H9 (cell line): Measurements from ENCODE around the gene HUS1. TPM values are rescaled to one million over a fixed set of nuclear protein-coding genes. Genes with fewer than 3 reads are reported as not detected.

Source experiments
- DNase-seq: peaks from one replicate; pipeline ENCODE4 v3.0.0-alpha.2; 2017
- H2AFZ ChIP-seq: one replicate; pipeline ENCODE4 v1.6.1; 2013; ENCODE audit warnings: mild to moderate bottlenecking, low read length, control low read depth, moderate library complexity
- H2AK5ac ChIP-seq: 2 replicates; pipeline ENCODE4 v1.6.1; 2013; ENCODE audit warnings: low read length, control low read depth, mixed read lengths; ENCODE audit not compliant: insufficient read length
- H2BK120ac ChIP-seq: one replicate; pipeline ENCODE4 v1.6.1; 2013; ENCODE audit warnings: low read depth, mild to moderate bottlenecking, low read length, control low read depth, inconsistent platforms; ENCODE audit not compliant: poor library complexity, severe bottlenecking
- H2BK12ac ChIP-seq: 2 replicates; pipeline ENCODE4 v1.6.1; 2013; ENCODE audit warnings: low read length, control low read depth, mixed read lengths, low read depth; ENCODE audit not compliant: insufficient read length
- H2BK15ac ChIP-seq: 2 replicates; pipeline ENCODE4 v1.6.1; 2013; ENCODE audit warnings: low read depth, low read length, control low read depth
- H2BK20ac ChIP-seq: one replicate; pipeline ENCODE4 v1.6.1; 2013; ENCODE audit warnings: low read depth, mild to moderate bottlenecking, low read length, control low read depth, inconsistent platforms; ENCODE audit not compliant: poor library complexity, severe bottlenecking
- H2BK5ac ChIP-seq: 2 replicates; pipeline ENCODE4 v1.6.1; 2013; ENCODE audit warnings: low read length, control low read depth, mixed read lengths; ENCODE audit not compliant: insufficient read length
- H3K14ac ChIP-seq: 2 replicates; pipeline ENCODE4 v1.6.1; 2013; ENCODE audit warnings: low read length, control low read depth; ENCODE audit not compliant: insufficient read depth
- H3K18ac ChIP-seq: 2 replicates; pipeline ENCODE4 v1.6.1; 2013; ENCODE audit warnings: low read depth, mild to moderate bottlenecking, mixed read lengths, low read length, control low read depth; ENCODE audit not compliant: insufficient read length
- H3K23ac ChIP-seq: 2 replicates; pipeline ENCODE4 v1.6.1; 2013; ENCODE audit warnings: low read length, control low read depth, mixed read lengths, low read depth; ENCODE audit not compliant: insufficient read length
- H3K23me2 ChIP-seq: 2 replicates; pipeline ENCODE4 v1.6.1; 2013; ENCODE audit warnings: low read depth, mild to moderate bottlenecking, mixed read lengths, low read length, control low read depth; ENCODE audit not compliant: insufficient read length, poor library complexity, severe bottlenecking
- H3K27ac ChIP-seq: 2 replicates; pipeline ENCODE4 v1.5.1; 2013; ENCODE audit warnings: low read length, control low read depth, mixed read lengths, low read depth; ENCODE audit not compliant: insufficient read length
- H3K27me3 ChIP-seq: 2 replicates; pipeline ENCODE4 v1.6.1; 2013; ENCODE audit warnings: low read length, control low read depth, inconsistent platforms; ENCODE audit not compliant: insufficient read depth
- H3K4ac ChIP-seq: 2 replicates; pipeline ENCODE4 v1.6.1; 2013; ENCODE audit warnings: low read depth, mild to moderate bottlenecking, control low read depth, inconsistent platforms, low read length, moderate library complexity
- H3K4me1 ChIP-seq: 2 replicates; pipeline ENCODE4 v1.6.1; 2013; ENCODE audit warnings: low read length, control low read depth, inconsistent platforms; ENCODE audit not compliant: insufficient read depth
- H3K4me2 ChIP-seq: 2 replicates; pipeline ENCODE4 v1.6.1; 2013; ENCODE audit warnings: low read length, control low read depth, mixed read lengths; ENCODE audit not compliant: insufficient read length, insufficient read depth
- H3K56ac ChIP-seq: 2 replicates; pipeline ENCODE4 v1.6.1; 2013; ENCODE audit warnings: low read depth, mild to moderate bottlenecking, mixed read lengths, low read length, control low read depth; ENCODE audit not compliant: insufficient read length
- H3K79me1 ChIP-seq: 2 replicates; pipeline ENCODE4 v1.6.1; 2013; ENCODE audit warnings: low read depth, mild to moderate bottlenecking, moderate library complexity, low read length, control low read depth, inconsistent platforms; ENCODE audit not compliant: insufficient read depth, poor library complexity, severe bottlenecking
- H3K79me2 ChIP-seq: 2 replicates; pipeline ENCODE4 v1.6.1; 2013; ENCODE audit warnings: low read length, control low read depth, inconsistent platforms; ENCODE audit not compliant: insufficient read depth
- H3K9ac ChIP-seq: 2 replicates; pipeline ENCODE4 v1.6.1; 2013; ENCODE audit warnings: low read length, control low read depth, mixed read lengths; ENCODE audit not compliant: insufficient read length; ENCODE audit errors: extremely low read depth
- H3K9me3 ChIP-seq: one replicate; pipeline ENCODE4 v1.6.1; 2013; ENCODE audit warnings: low read depth, low read length, inconsistent platforms; ENCODE audit not compliant: control insufficient read depth
- H3T11ph ChIP-seq: one replicate; pipeline ENCODE4 v1.6.1; 2013; ENCODE audit warnings: mild to moderate bottlenecking, low read length, control low read depth, inconsistent platforms
- H4K20me1 ChIP-seq: one replicate; pipeline ENCODE4 v1.6.1; 2013; ENCODE audit not compliant: control insufficient read depth, insufficient read length, insufficient read depth
- H4K5ac ChIP-seq: 2 replicates; pipeline ENCODE4 v1.6.1; 2013; ENCODE audit warnings: low read depth, mild to moderate bottlenecking, mixed read lengths, low read length, control low read depth; ENCODE audit not compliant: insufficient read length
- H4K8ac ChIP-seq: replicated peaks from 2 replicates; pipeline ENCODE4 v1.6.1; 2013; ENCODE audit warnings: low read length, control low read depth, mixed read lengths, low read depth; ENCODE audit not compliant: insufficient read length
- H4K91ac ChIP-seq: 2 replicates; pipeline ENCODE4 v1.6.1; 2013; ENCODE audit warnings: low read depth, mild to moderate bottlenecking, moderate library complexity, mixed read lengths, low read length, control low read depth; ENCODE audit not compliant: insufficient read length
- H3K27ac Mint-ChIP-seq, 3 experiments: 2 replicates in 2 of 3; 3 replicates in 1 of 3; pipeline ENCODE4 v1.8.0; 2020 to 2021; ENCODE audit warnings: mixed read lengths in 3 of 3, mild to moderate bottlenecking in 1 of 3, moderate library complexity in 1 of 3
- H3K27me3 Mint-ChIP-seq: 2 replicates; pipeline ENCODE4 v1.8.0; 2021; ENCODE audit warnings: low read depth, mild to moderate bottlenecking, moderate library complexity, mixed read lengths
- H3K36me3 Mint-ChIP-seq, 3 experiments: 2 replicates in 2 of 3; 3 replicates in 1 of 3; pipeline ENCODE4 v1.8.0; 2020 to 2021; ENCODE audit warnings: low read depth in 3 of 3, mixed read lengths in 3 of 3; ENCODE audit not compliant: insufficient read depth in 1 of 3
- H3K4me1 Mint-ChIP-seq, 2 experiments: 2 replicates each; pipeline ENCODE4 v1.8.0; 2020; ENCODE audit warnings: mixed read lengths in 2 of 2
- H3K4me3 Mint-ChIP-seq, 2 experiments: 2 replicates in 1 of 2; 3 replicates in 1 of 2; pipeline ENCODE4 v1.8.0; 2020 to 2021; ENCODE audit warnings: mild to moderate bottlenecking in 2 of 2, mixed read lengths in 2 of 2, moderate library complexity in 1 of 2
- H3K9me3 Mint-ChIP-seq, 2 experiments: 2 replicates in 1 of 2; 3 replicates in 1 of 2; pipeline ENCODE4 v1.8.0; 2020; ENCODE audit warnings: mild to moderate bottlenecking in 2 of 2, mixed read lengths in 2 of 2, moderate library complexity in 1 of 2
- WGBS: extraction: QIAGEN DNeasy Blood & Tissue Kit; methylation state at CpG from one replicate; pipeline ENCODE4 v1.1.7; 2013; ENCODE audit warnings: missing lambda C conversion rate, low lambda C conversion rate, mixed read lengths; ENCODE audit not compliant: insufficient read length; ENCODE audit errors: extremely low coverage; 5-methylcytosine and 5-hydroxymethylcytosine counted together
- total RNA-seq: library from RNA; stranded (reverse); gene quantifications from 2 replicates; pipeline ENCODE4 v1.2.1, GENCODE V29; 2021
- TF ChIP-seq, protein P1 (sequence below): fragments of 200-600 bp; sonication (generic); conservative IDR thresholded peaks from 3 replicates; pipeline ENCODE4 v1.8.0; 2021; ENCODE audit warnings: antibody characterized with exemption, mild to moderate bottlenecking

HUS1 gene
- total RNA-seq, 1 experiment from 2014 or later = 43.1 TPM

DNA sequence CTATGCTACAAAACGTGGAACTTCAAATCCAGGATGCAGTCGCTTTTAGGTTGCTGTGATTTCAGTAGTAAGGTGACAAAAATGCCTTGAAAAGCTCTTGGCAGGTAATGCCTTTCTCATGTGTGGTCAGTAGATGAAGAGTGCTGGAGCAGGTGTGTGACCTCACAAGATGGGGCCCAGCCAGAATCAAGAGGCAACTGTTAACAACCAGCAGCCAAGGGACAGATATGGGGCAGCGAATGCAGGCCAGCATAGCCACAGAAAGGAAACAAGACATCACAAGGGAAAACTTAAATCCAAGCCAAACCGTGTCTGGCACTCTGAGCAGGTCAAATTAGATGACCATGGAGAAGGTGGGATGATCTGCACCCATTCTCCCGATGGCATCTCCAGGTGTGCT lies 12.3 kb downstream of the HUS1 start:
- no peak overlapping the region for H3T11ph ChIP-seq
- no peak overlapping the region for H3K27ac ChIP-seq
- H2BK20ac ChIP-seq = no peak overlapping the region
- TF ChIP-seq, protein P1, sequence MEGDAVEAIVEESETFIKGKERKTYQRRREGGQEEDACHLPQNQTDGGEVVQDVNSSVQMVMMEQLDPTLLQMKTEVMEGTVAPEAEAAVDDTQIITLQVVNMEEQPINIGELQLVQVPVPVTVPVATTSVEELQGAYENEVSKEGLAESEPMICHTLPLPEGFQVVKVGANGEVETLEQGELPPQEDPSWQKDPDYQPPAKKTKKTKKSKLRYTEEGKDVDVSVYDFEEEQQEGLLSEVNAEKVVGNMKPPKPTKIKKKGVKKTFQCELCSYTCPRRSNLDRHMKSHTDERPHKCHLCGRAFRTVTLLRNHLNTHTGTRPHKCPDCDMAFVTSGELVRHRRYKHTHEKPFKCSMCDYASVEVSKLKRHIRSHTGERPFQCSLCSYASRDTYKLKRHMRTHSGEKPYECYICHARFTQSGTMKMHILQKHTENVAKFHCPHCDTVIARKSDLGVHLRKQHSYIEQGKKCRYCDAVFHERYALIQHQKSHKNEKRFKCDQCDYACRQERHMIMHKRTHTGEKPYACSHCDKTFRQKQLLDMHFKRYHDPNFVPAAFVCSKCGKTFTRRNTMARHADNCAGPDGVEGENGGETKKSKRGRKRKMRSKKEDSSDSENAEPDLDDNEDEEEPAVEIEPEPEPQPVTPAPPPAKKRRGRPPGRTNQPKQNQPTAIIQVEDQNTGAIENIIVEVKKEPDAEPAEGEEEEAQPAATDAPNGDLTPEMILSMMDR = no peak
- no peak overlapping the region for H2AK5ac ChIP-seq
- H2BK5ac ChIP-seq = no peak overlapping the region
- Mint-ChIP-seq H3K27ac (no peak overlapping the region), H3K4me3 (no peak overlapping the region), H3K36me3 (peaks cover 50 to 90% (median 81%) of the 10 kb centered on the region in 3 experiments), H3K27me3 (no peaks in the 10 kb centered on the region), H3K4me1 (peaks cover 8 to 11% of the 10 kb centered on the region in 2 experiments), H3K9me3 (no peaks in the 10 kb centered on the region; a peak in 2 of 5 replicates)
- H4K20me1 ChIP-seq = no peaks in the 10 kb centered on the region
- no peak overlapping the region for H3K18ac ChIP-seq
- H2AFZ ChIP-seq = no peak overlapping the region
- WGBS = no CpG with 5 or more reads among the region's 5 CpGs
- H3K27me3 ChIP-seq = no peaks in the 10 kb centered on the region
- no peak overlapping the region for H4K8ac ChIP-seq
- H3K4me1 ChIP-seq = no peaks in the 10 kb centered on the region
- no peaks in the 10 kb centered on the region for H3K79me1 ChIP-seq
- no peak overlapping the region for H3K56ac ChIP-seq
- H3K4ac ChIP-seq = no peak overlapping the region
- H4K91ac ChIP-seq = no peak overlapping the region
- no peaks in the 10 kb centered on the region for H3K23me2 ChIP-seq
- H3K79me2 ChIP-seq = no peaks in the 10 kb centered on the region
- H3K4me2 ChIP-seq = no peak overlapping the region
- H3K9ac ChIP-seq = no peak overlapping the region
- no peak overlapping the region for H2BK12ac ChIP-seq
- H2BK120ac ChIP-seq = no peak overlapping the region
- H3K14ac ChIP-seq = no peak overlapping the region
- H4K5ac ChIP-seq = no peak overlapping the region
- H2BK15ac ChIP-seq = no peak overlapping the region
- no peaks in the 10 kb centered on the region for H3K9me3 ChIP-seq
- no peak overlapping the region for H3K23ac ChIP-seq
- no peak for DNase-seq
